B cell (primary cell): ENCODE results near the gene HOXB13. TPM values are rescaled to one million over a fixed set of nuclear protein-coding genes. Genes with fewer than 3 reads are reported as not detected.

ENCODE experiments used
- ATAC-seq: fragments of 200-7000 bp; cut with Tn5 transposase; one replicate; pipeline ENCODE4 v1.10.0; 2021; ENCODE audit warnings: low read depth, mild to moderate bottlenecking, moderate number of reproducible peaks, moderate library complexity
- CTCF ChIA-PET: fragments of 350-600 bp; sonication (Branson Sonifier 250); formaldehyde crosslinking; loops from one replicate; lab custom pipeline; 2021; ENCODE audit warnings: antibody characterized with exemption, inconsistent platforms; lab: Charles Lee
- POLR2A ChIA-PET: fragments of 350-600 bp; sonication (Branson Sonifier 250); formaldehyde crosslinking; loops from one replicate; lab custom pipeline; 2021; ENCODE audit warnings: antibody characterized with exemption; lab: Charles Lee
- DNase-seq: peaks from one replicate; pipeline ENCODE4 v3.0.0; 2013
- H2AFZ ChIP-seq: 2 replicates; pipeline ENCODE4 v1.6.1; 2012; ENCODE audit warnings: mild to moderate bottlenecking, low read depth, low read length; ENCODE audit not compliant: insufficient read depth, poor library complexity, severe bottlenecking
- H3K27ac ChIP-seq, 2 donors: 1 replicate in 1 of 2; 2 replicates in 1 of 2; pipeline ENCODE4 v1.5.1; 2012 to 2013; ENCODE audit warnings: low read length in 2 of 2, mild to moderate bottlenecking in 2 of 2, moderate library complexity in 1 of 2
- H3K27me3 ChIP-seq, 4 experiments: fragments of 200-600 bp in 1 of 4; sonication (generic) in 1 of 4; replicated peaks in 1 of 4; 1 replicate in 2 of 4; 2 replicates in 2 of 4; pipeline versions ENCODE4 v1.6.1 to v1.7.0; 2013 to 2016; ENCODE audit warnings: low read length in 3 of 4, mild to moderate bottlenecking in 2 of 4, mixed read lengths in 1 of 4, moderate library complexity in 1 of 4; ENCODE audit not compliant: insufficient read depth in 4 of 4, control insufficient read depth in 3 of 4; ENCODE audit errors: control extremely low read depth in 1 of 4
- H3K36me3 ChIP-seq, 2 experiments: replicated peaks in 1 of 2; 1 replicate in 1 of 2; 2 replicates in 1 of 2; pipeline versions ENCODE4 v1.6.1 to v1.7.1; 2013; ENCODE audit warnings: low read length in 1 of 2; ENCODE audit not compliant: insufficient read depth in 2 of 2, control insufficient read depth in 1 of 2; ENCODE audit errors: control extremely low read depth in 1 of 2, extremely low read depth in 1 of 2
- H3K4me1 ChIP-seq, 2 donors: fragments of 200-600 bp in 1 of 2; sonication (generic) in 1 of 2; 1 replicate in 1 of 2; 2 replicates in 1 of 2; pipeline versions ENCODE4 v1.5.1 to v1.6.1; 2013 to 2017; ENCODE audit warnings: low read length in 2 of 2; ENCODE audit not compliant: control insufficient read depth in 2 of 2, insufficient read depth in 2 of 2
- H3K4me2 ChIP-seq: replicated peaks from 2 replicates; pipeline ENCODE3; 2012; ENCODE audit warnings: mild to moderate bottlenecking, low read depth, low read length; ENCODE audit not compliant: poor library complexity, severe bottlenecking
- H3K4me3 ChIP-seq, 5 experiments: fragments of 200-600 bp in 1 of 5; sonication (generic) in 1 of 5; 1 replicate in 3 of 5; 2 replicates in 2 of 5; pipeline versions ENCODE4 v1.5.1 to v1.7.0; 2011 to 2016; ENCODE audit warnings: low read length in 4 of 5, mild to moderate bottlenecking in 4 of 5, low read depth in 2 of 5, control low read depth in 1 of 5, moderate library complexity in 1 of 5; ENCODE audit not compliant: insufficient read depth in 1 of 5; ENCODE audit errors: control extremely low read depth in 1 of 5, extremely low read depth in 1 of 5
- H3K79me2 ChIP-seq: fragments of 200-600 bp; sonication (generic); one replicate; pipeline ENCODE4 v1.6.0; 2016; ENCODE audit warnings: low read length; ENCODE audit not compliant: control insufficient read depth, insufficient read depth
- H3K9ac ChIP-seq: fragments of 200-600 bp; sonication (generic); 2 replicates; pipeline ENCODE4 v1.6.1; 2017; ENCODE audit warnings: mild to moderate bottlenecking, low read length, moderate library complexity
- H3K9me3 ChIP-seq, 3 donors: one replicate each; pipeline versions ENCODE4 v1.6.1 to v1.7.1; 2013; ENCODE audit warnings: low read length in 2 of 3; ENCODE audit not compliant: control insufficient read depth in 2 of 3, insufficient read depth in 1 of 3; ENCODE audit errors: control extremely low read depth in 1 of 3
- H4K20me1 ChIP-seq: 2 replicates; pipeline ENCODE4 v1.6.0; 2012; ENCODE audit warnings: mild to moderate bottlenecking, low read length; ENCODE audit not compliant: insufficient read depth, control insufficient read depth, poor library complexity, severe bottlenecking
- H3K27ac Mint-ChIP-seq: one replicate; pipeline ENCODE4 v1.8.0; 2021; ENCODE audit warnings: mixed read lengths
- H3K27me3 Mint-ChIP-seq: one replicate; pipeline ENCODE4 v1.8.0; 2021; ENCODE audit warnings: mixed read lengths
- H3K4me1 Mint-ChIP-seq: one replicate; pipeline ENCODE4 v1.8.0; 2021; ENCODE audit warnings: mixed read lengths
- H3K4me3 Mint-ChIP-seq: one replicate; pipeline ENCODE4 v1.8.0; 2021; ENCODE audit warnings: mixed read lengths
- H3K9me3 Mint-ChIP-seq: one replicate; pipeline ENCODE4 v1.8.0; 2022; ENCODE audit warnings: mixed read lengths; ENCODE audit not compliant: insufficient read depth
- EZH2 ChIP-seq: IDR thresholded peaks from 2 replicates; pipeline ENCODE4 v1.6.1; 2012; ENCODE audit warnings: borderline replicate concordance, low read depth, mild to moderate bottlenecking, moderate library complexity, low read length; ENCODE audit not compliant: insufficient read depth, poor library complexity, severe bottlenecking
- WGBS: methylation state at CpG from one replicate; pipeline ENCODE4 v1.1.5; 2013; ENCODE audit warnings: missing lambda C conversion rate; ENCODE audit not compliant: insufficient coverage; 5-methylcytosine and 5-hydroxymethylcytosine counted together
- intact Hi-C: fragments of 100-400 bp; cut with micrococcal nuclease; formaldehyde crosslinking; loops from one replicate; pipeline ENCODE4 v1.10.0; 2022
- polyA plus RNA-seq: library from polyadenylated mRNA; depleted of rRNA; stranded (reverse); fragments of >200 nt; gene quantifications from 2 replicates; pipeline ENCODE4 v1.2.3, GENCODE V29; 2012
- total RNA-seq, 2 donors: library from RNA; stranded (reverse); fragments of 120-200 nt in 1 of 2; gene quantifications; 1 replicate in 1 of 2; 2 replicates in 1 of 2; pipeline versions ENCODE4 v1.2.3 to v1.2.4, GENCODE V29; 2013 to 2022
- TF ChIP-seq, protein P1 (sequence below): fragments of 200-600 bp; IDR thresholded peaks from one replicate; pipeline ENCODE4 v1.8.0; 2022; ENCODE audit warnings: antibody characterized with exemption, mild to moderate bottlenecking

Gene HOXB13
- total and polyA plus RNA-seq, 2 donors (not counting 1 experiment from before 2014, with no cell fraction given) = not detected

GRCh38 chr17:48747445-48748363 lies 19.2 kb upstream of the HOXB13 start:
- Histone ChIP-seq H4K20me1 (no peaks in the 10 kb centered on the region), H3K4me3 (no peak overlapping the region), H3K4me1 (peaks cover 3 to 46% of the 10 kb centered on the region in 2 donors), H3K27me3 (peaks cover 0 to 95% (median 86%) of the 10 kb centered on the region in 4 experiments), H3K27ac (no peak overlapping the region), H3K79me2 (no peaks in the 10 kb centered on the region), H3K36me3 (no peaks in the 10 kb centered on the region), H3K9ac (no peak overlapping the region), H3K9me3 (peaks cover 0 to 38% (median 6%) of the 10 kb centered on the region in 3 donors), H2AFZ (no peak overlapping the region), H3K4me2 (peak overlapping the region; percentile 13)
- 13% methylated on average over 42 of the region's 53 CpGs for WGBS
- Mint-ChIP-seq H3K9me3 (no peaks in the 10 kb centered on the region), H3K4me3 (no peak overlapping the region), H3K4me1 (peaks cover 7% of the 10 kb centered on the region), H3K27me3 (peaks cover 78% of the 10 kb centered on the region), H3K27ac (no peak overlapping the region)
- intact Hi-C loops = loop anchor here (2.0 kb wide), 1 partner anchor 23 kb away; no protein-coding TSS in a partner anchor
- ATAC-seq (no peak), DNase-seq (peak; percentile 48)
- ChIA-PET CTCF (interaction anchor here (0.9 to 2.6 kb wide), 6 partner anchors 10 to 949 kb away, joined by 3 to 13 read pairs (median 4); partner anchors contain the start of gene PRAC2), POLR2A (no interaction called here)
- TF ChIP-seq, protein P1, sequence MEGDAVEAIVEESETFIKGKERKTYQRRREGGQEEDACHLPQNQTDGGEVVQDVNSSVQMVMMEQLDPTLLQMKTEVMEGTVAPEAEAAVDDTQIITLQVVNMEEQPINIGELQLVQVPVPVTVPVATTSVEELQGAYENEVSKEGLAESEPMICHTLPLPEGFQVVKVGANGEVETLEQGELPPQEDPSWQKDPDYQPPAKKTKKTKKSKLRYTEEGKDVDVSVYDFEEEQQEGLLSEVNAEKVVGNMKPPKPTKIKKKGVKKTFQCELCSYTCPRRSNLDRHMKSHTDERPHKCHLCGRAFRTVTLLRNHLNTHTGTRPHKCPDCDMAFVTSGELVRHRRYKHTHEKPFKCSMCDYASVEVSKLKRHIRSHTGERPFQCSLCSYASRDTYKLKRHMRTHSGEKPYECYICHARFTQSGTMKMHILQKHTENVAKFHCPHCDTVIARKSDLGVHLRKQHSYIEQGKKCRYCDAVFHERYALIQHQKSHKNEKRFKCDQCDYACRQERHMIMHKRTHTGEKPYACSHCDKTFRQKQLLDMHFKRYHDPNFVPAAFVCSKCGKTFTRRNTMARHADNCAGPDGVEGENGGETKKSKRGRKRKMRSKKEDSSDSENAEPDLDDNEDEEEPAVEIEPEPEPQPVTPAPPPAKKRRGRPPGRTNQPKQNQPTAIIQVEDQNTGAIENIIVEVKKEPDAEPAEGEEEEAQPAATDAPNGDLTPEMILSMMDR = no peak
- peak; percentile 60 for TF ChIP-seq EZH2
